Tibial nerve (tissue), 4 donors: ENCODE measurements around the gene RASSF4.

Source experiments
- CTCF ChIP-seq, 5 experiments: fragments of 200-600 bp in 3 of 5; fragments of 450-650 bp in 2 of 5; sonication (generic) in 3 of 5; IDR thresholded peaks; one replicate each; pipeline ENCODE4 v1.5.1; 2016 to 2019; ENCODE audit warnings: antibody characterized with exemption in 5 of 5, mild to moderate bottlenecking in 3 of 5, moderate library complexity in 2 of 5
- EP300 ChIP-seq, 2 donors: sonication (generic); formaldehyde crosslinking; IDR thresholded peaks; one replicate each; pipeline ENCODE4 v1.6.1; 2017; ENCODE audit warnings: antibody characterized with exemption in 2 of 2, mild to moderate bottlenecking in 1 of 2

- TF ChIP-seq EP300 (IDR thresholded peaks at IDR 0.05) (peak in 1 of 2 donors; percentile 17), CTCF (IDR thresholded peaks at IDR 0.05) (no peak)
Observed at GRCh38 chr10:44971434-44971833, 11.8 kb downstream of the RASSF4 start.
